Body of pancreas (tissue), 4 donors: ENCODE data around the gene LIF.

Source experiments
- POLR2A ChIP-seq, 3 donors: fragments of 450-650 bp; IDR thresholded peaks; one replicate each; pipeline ENCODE4 v1.6.1; 2016; ENCODE audit warnings: antibody characterized with exemption in 3 of 3, mild to moderate bottlenecking in 2 of 3
- TF ChIP-seq, protein P1 (sequence below), 7 experiments: fragments of 450-650 bp in 4 of 7; fragments of 200-600 bp in 3 of 7; sonication (generic) in 3 of 7; IDR thresholded peaks; one replicate each; pipeline ENCODE4 v1.5.1; 2016 to 2019; ENCODE audit warnings: antibody characterized with exemption in 7 of 7

DNA sequence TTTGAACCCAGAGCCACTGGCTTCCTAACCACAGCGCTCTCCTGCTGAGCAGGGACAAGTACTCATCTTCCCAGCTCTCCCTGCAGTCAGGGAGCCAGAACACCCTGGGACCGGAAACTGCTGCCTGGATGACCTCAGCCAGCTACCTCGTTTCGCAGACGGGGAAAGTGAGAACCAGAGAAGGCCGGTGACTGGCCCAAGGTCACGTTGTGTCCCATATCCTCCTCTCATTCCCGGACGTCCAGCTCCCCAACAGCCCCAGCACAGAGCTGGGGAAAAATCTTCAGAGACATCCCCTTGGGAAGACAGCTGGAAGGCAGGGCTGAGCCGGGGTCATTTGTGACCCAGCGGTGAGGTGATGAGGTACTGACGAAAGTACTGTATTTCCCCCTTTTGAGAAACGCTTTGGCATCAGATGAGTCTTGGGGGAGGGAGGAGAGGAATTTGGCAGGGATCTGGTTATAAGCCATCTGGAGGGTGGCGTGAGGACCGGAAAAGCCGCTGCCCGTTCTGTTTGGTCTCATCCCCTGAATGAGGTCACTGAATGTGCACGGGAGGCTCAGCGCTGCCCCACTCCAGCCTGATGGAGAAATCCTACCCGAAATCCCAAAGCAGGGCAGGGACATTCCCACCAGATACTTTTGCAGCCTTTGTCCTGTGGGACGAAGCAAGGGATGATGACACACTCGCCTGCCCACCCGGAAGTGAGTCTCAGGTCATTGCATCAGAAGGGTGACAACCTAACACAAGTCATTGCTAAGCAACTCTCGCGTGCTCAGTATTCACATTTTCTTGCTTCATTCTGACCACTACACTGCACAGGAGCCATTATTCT, 41.1 kb downstream of the LIF start:
- TF ChIP-seq, protein P1, sequence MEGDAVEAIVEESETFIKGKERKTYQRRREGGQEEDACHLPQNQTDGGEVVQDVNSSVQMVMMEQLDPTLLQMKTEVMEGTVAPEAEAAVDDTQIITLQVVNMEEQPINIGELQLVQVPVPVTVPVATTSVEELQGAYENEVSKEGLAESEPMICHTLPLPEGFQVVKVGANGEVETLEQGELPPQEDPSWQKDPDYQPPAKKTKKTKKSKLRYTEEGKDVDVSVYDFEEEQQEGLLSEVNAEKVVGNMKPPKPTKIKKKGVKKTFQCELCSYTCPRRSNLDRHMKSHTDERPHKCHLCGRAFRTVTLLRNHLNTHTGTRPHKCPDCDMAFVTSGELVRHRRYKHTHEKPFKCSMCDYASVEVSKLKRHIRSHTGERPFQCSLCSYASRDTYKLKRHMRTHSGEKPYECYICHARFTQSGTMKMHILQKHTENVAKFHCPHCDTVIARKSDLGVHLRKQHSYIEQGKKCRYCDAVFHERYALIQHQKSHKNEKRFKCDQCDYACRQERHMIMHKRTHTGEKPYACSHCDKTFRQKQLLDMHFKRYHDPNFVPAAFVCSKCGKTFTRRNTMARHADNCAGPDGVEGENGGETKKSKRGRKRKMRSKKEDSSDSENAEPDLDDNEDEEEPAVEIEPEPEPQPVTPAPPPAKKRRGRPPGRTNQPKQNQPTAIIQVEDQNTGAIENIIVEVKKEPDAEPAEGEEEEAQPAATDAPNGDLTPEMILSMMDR (IDR thresholded peaks at IDR 0.05): no peak
- TF ChIP-seq POLR2A (IDR thresholded peaks at IDR 0.05): no peak
